HG02623 (cell line): ENCODE data around the gene RPS3A.
A peak's percentile ranks its signal among the peaks of the same experiment; 100 is the strongest.
"Not testable (repeated sequence)": the region's sequence is repeated elsewhere in the genome, so short reads cannot be mapped to it uniquely, and the experiment has no call there.

Experiments
- ATAC-seq: cut with Tn5 transposase; IDR thresholded peaks from one replicate; pipeline ENCODE4 v1.9.1; 2021; ENCODE audit warnings: moderate library complexity; ENCODE audit not compliant: unreplicated experiment

RPS3A gene

GRCh38 chr4:151114338-151114737 is 14.9 kb downstream of the RPS3A start:
- no peak for ATAC-seq

DNA sequence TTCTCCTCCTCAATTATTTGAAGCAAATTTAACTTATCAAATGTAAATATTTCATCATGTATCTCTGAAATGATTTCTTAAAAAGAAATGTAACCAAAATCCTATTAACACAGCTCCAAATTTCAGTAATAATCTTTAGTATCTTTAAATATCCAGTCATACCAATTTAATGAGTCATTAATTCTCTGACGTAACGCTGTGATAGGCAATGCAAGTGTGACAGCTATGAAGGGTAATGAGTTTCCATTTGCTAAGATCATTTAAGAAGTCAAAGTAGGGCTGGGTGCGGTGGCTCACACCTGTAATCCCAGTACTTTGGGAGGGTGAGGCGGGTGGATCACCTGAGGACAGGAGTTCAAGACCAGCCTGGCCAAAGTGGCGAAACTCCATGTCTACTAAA is 15.6 kb downstream of the RPS3A start:
- ATAC-seq = no peak

DNA sequence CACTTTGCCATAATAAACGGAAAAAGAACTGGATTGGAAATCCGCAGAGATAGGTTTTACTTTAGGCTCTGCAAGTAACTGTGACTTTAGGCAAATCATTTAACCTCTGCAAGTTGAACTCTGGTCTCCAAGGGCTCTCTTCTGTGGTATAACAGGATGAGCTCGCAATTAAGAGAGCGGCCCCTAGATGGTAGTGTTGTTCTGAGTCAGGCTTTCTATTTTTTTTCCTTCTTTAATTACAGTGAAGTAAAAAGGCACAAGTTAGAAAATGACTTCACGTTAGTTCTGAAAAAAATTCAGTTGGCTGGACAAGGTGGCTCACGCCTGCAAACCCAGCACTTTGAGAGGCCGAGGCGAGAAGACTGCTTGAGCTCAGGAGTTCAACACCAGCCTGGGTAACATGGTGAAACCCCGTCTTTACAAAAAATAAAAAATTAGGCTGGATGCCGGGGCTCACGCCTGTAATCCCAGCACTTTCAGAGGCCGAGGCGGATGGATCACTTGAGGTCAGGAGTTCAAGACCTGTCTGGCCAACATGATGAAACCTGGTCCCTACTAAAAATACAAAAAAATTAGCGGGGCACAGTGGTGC is 18.0 kb downstream of the RPS3A start:
- ATAC-seq = peak; percentile 94

DNA sequence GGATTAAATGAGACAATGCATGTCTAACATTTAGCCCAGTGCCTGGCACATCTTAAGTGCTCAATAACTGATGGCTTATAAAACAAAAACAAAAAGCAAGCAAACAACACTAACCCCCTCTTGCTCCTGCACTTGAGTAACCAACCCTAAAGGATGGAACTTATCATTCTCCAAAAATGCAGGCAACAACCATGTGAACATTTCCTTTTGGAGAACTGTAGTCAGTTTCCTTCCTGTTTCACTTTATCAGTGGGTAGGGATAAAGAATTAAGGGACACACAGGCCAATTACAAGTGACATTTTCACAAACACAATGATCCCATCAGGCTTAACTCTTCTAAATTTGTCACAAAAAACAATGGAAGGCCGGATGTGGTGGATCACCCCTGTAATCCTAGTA is 30.4 kb downstream of the RPS3A start:
- no peak for ATAC-seq

GRCh38 chr4:151133311-151133710 is 33.9 kb downstream of the RPS3A start:
- ATAC-seq = no peak

DNA sequence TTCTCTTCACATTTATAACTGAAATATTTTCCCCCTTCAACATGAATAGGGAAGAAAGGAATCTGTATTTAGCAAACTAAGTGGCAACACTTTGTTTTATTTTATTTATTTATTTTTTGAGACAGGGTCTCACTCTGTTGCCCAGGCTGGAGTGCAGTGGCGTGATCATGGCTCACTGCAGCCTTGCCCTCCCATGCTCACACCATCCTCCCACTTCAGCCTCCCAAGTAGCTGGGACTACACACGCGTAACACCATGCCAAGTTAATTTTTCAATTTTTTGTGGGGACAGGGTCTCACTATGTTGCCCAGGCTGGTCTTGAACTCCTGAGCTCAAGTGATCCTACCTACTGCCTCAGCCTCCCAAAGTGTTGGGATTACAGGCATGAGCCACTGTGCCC is 36.6 kb downstream of the RPS3A start:
- ATAC-seq = not testable (repeated sequence)

DNA sequence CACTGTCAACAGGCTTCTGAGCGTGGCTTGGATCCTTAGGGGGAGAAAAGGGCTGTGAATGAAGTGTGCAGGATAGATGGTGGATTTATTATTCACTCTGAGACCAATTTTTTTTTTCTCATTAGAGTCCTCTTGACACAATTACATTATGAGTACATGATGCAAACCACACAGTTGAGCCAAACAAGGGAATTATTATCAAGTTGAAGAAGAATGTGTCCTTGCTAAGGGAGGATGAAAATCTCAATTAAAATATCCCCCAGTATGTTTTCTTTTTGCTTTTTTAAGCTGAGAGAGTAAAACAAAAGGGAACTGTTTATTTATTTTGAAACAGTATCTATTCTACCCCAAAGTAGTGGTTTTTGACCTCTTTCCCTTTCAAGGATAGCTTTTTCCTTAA is 40.4 kb downstream of the RPS3A start:
- ATAC-seq = no peak

- ATAC-seq = no peak
Observed at GRCh38 chr4:151142758-151143157, 43.3 kb downstream of the RPS3A start.

GRCh38 chr4:151143162-151143561 is 43.7 kb downstream of the RPS3A start:
- no peak for ATAC-seq

GRCh38 chr4:151143811-151144210 is 44.4 kb downstream of the RPS3A start:
- no peak for ATAC-seq

DNA sequence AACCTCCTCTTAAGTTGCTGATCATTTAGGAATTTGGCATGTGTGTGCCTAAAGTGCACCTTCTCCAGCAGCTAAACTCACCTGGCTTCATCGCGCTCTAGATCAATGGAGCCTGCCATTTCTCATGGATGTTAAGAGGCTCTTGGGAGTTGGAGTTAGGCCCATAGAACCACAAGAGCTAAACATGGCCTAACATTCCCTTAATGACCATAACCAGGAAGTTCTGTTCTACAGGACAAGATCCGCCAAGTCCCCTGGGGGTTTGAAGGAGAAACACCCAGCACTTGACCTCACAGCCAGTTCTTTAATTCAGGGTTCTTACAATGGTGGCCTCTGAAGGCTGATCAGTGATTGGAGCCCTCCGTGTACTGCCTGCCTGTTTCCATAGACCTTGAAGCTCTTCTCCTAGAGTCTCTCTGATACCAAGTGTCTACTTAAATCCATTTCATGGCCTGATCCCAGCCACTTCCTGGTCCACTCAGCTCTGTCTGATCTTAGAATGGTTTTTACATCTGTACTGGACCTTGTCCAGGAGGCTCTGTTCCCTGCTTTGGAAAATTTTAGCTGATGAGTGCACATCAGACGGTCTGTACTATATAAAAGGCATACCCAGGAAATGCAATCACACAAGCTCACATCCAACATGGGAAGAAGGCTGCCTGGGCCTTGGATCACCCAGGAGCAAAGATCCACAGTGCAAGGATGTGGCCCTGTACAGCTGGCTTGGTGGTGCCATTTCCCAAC is 45.1 kb downstream of the RPS3A start:
- no peak for ATAC-seq

GRCh38 chr4:151147000-151147399 is 47.6 kb downstream of the RPS3A start:
- no peak for ATAC-seq

DNA sequence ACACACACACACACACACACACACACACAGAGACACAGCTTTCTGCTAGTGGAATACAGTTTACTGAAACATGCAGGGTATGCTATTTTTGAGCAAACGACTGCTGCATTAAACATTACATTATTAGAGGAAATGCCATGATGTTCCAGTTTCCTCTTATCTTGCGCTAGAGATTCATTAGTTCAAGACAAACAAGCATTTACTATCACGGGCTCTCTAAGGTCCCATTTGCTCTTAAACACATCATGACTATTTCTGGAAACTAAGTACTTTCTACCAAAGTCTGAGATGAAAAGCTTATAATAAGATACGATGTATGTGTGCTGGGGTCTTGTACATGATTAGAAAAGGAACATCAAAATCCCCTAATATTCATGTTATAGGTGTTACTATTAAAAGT is 48.8 kb downstream of the RPS3A start:
- ATAC-seq = no peak

DNA sequence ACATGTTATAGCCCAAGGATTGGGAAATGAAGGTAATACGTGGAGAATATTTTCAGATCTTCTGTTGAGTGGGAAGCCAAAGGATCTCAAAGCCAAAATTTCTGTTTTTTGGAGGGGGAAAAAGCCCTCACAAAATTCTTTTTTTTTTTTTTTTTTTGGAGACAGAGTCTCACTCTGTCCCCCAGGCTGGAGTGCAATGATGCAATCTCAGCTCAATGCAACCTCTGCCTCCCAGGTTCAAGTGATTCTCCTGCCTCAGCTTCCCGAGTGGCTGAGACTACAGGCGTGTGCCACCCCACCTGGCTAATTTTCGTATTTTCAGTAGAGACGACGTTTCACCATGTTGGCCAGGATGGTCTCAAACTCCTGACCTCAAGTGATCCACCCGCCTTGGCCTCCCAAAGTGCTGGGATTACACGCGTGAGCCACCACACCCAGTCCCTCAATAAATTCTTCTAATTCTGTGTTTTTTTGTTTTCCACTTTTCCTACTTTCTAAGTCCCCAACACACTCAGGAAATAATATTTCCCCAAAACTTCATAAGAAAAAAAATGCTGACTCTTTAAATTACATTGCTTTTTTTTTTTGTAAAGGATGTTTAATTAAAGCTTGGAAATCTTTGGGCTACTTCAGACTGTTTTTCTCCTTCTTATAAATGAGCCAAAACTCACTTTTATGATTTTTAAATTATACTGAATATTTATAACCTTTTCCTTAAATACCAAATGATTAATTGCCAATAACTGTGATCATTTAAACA is 51.6 kb downstream of the RPS3A start:
- no peak for ATAC-seq

GRCh38 chr4:151152028-151152427 is 52.6 kb downstream of the RPS3A start:
- ATAC-seq = no peak

DNA sequence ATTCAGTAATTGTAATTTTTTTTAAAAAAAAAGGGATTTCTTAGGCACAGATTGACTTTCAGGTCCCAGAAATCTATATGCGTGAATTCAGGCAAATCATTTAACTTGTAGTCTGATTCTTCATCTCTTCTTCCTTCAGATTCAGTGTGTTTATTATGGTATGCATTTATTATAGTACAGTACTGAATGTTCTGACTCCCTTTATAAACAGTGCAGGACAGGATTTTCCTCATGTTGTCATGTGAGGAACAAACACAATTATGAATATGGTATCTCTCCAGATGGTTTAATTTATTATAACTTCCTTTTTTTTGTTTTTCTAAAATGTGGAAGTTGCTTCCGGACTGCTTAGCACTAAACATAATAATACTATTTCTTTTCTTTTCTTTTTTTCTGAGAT is 54.2 kb downstream of the RPS3A start:
- ATAC-seq = no peak
